BJ (cell line): ENCODE data around the gene TAS1R3. TPM values are rescaled to one million over a fixed set of nuclear protein-coding genes. Genes with fewer than 3 reads are reported as not detected.

Experiments
- CTCF ChIA-PET: fragments of 350-600 bp; formaldehyde crosslinking; extraction: SDS; loops from one replicate; lab custom pipeline; 2021; ENCODE audit warnings: antibody characterized with exemption, inconsistent platforms; lab: Yijun Ruan, JAX
- POLR2A ChIA-PET: fragments of 300-600 bp; sonication (Branson Sonifier 250); formaldehyde crosslinking; extraction: SDS; loops from one replicate; lab custom pipeline; 2021; ENCODE audit warnings: antibody characterized with exemption; lab: Charles Lee
- DNase-seq: peaks from one replicate; pipeline ENCODE4 v3.0.0-alpha.2; 2011; ENCODE audit warnings: low read depth
- H3K27me3 ChIP-seq: 2 replicates; pipeline ENCODE4 v1.6.0; 2011; ENCODE audit warnings: low read length; ENCODE audit not compliant: control insufficient read depth, insufficient read depth
- H3K36me3 ChIP-seq: 2 replicates; pipeline ENCODE4 v1.5.1; 2011; ENCODE audit warnings: low read length; ENCODE audit not compliant: control insufficient read depth, insufficient read depth
- H3K4me3 ChIP-seq: 2 replicates; pipeline ENCODE4 v1.5.1; 2011; ENCODE audit warnings: low read depth, mild to moderate bottlenecking, control low read depth, low read length
- CTCF ChIP-seq: IDR thresholded peaks from 2 replicates; pipeline ENCODE4 v1.5.1; 2011; ENCODE audit warnings: low read depth, mild to moderate bottlenecking, control low read depth, inconsistent platforms, low read length, moderate library complexity; ENCODE audit not compliant: insufficient read depth
- polyA plus RNA-seq: library from polyadenylated mRNA; depleted of rRNA; stranded (reverse); fragments of >200 nt; gene quantifications from 2 replicates; pipeline ENCODE4 v1.2.3, GENCODE V29; 2011

TAS1R3 gene
- polyA plus RNA-seq, 1 experiment, result 0.11 TPM

- DNase-seq, result no peak
- peaks cover 14% of the 10 kb centered on the region for H3K36me3 ChIP-seq
- H3K4me3 ChIP-seq, result no peak overlapping the region
- POLR2A ChIA-PET, result interaction anchor here (0.6 kb wide), 1 partner anchor 19 kb away, joined by 3 read pairs; no protein-coding TSS in a partner anchor
- no peaks in the 10 kb centered on the region for H3K27me3 ChIP-seq
- TF ChIP-seq CTCF, result no peak
- CTCF ChIA-PET, result interaction anchor here (0.7 to 3.9 kb wide), 8 partner anchors 8 to 276 kb away, joined by 3 to 76 read pairs (median 4); no protein-coding TSS in a partner anchor
Observed at GRCh38 chr1:1292442-1292779, 38.7 kb upstream of the TAS1R3 start.

GRCh38 chr1:1292851-1293250, 38.2 kb upstream of the TAS1R3 start:
- peaks cover 15% of the 10 kb centered on the region for H3K36me3 ChIP-seq
- H3K27me3 ChIP-seq, result no peaks in the 10 kb centered on the region
- POLR2A ChIA-PET, result no interaction called here
- no peak overlapping the region for H3K4me3 ChIP-seq
- TF ChIP-seq CTCF, result no peak
- DNase-seq, result no peak
- CTCF ChIA-PET, result interaction anchor here (3.9 kb wide), 1 partner anchor 172 kb away, joined by 76 read pairs; no protein-coding TSS in a partner anchor

- ChIA-PET CTCF (interaction anchor here (3.9 kb wide), 1 partner anchor 173 kb away, joined by 76 read pairs; no protein-coding TSS in a partner anchor), POLR2A (no interaction called here)
- TF ChIP-seq CTCF, result no peak
- DNase-seq, result no peak
- Histone ChIP-seq H3K36me3 (peaks cover 17% of the 10 kb centered on the region), H3K27me3 (no peaks in the 10 kb centered on the region), H3K4me3 (no peak overlapping the region)
Observed at GRCh38 chr1:1293263-1294249, 37.5 kb upstream of the TAS1R3 start.

- H3K4me3 ChIP-seq, result no peak overlapping the region
- H3K27me3 ChIP-seq, result no peaks in the 10 kb centered on the region
- CTCF ChIA-PET, result no interaction called here
- DNase-seq, result no peak
- H3K36me3 ChIP-seq, result peaks cover 18% of the 10 kb centered on the region
- TF ChIP-seq CTCF, result no peak
- POLR2A ChIA-PET, result no interaction called here
Observed at GRCh38 chr1:1294250-1294890, 36.7 kb upstream of the TAS1R3 start.
